Umbilical cord (tissue), 2 donors: ENCODE results near the gene HLA-DPA1. TPM values are rescaled to one million over a fixed set of nuclear protein-coding genes. Genes with fewer than 3 reads are reported as not detected.
A peak's percentile ranks its signal among the peaks of the same experiment; 100 is the strongest.

Experiments used
- DNase-seq: peaks from one replicate; pipeline ENCODE4 v3.0.0-alpha.2; 2015; ENCODE audit warnings: low spot score
- total RNA-seq: library from RNA; depleted of rRNA; stranded (reverse); fragments of >200 nt; gene quantifications from one replicate; pipeline ENCODE4 v1.2.3, GENCODE V29; 2014; ENCODE audit warnings: low replicate concordance; ENCODE audit not compliant: insufficient read depth

HLA-DPA1 gene
- total RNA-seq, 1 donor from 2014 or later: 24.8 TPM

DNA sequence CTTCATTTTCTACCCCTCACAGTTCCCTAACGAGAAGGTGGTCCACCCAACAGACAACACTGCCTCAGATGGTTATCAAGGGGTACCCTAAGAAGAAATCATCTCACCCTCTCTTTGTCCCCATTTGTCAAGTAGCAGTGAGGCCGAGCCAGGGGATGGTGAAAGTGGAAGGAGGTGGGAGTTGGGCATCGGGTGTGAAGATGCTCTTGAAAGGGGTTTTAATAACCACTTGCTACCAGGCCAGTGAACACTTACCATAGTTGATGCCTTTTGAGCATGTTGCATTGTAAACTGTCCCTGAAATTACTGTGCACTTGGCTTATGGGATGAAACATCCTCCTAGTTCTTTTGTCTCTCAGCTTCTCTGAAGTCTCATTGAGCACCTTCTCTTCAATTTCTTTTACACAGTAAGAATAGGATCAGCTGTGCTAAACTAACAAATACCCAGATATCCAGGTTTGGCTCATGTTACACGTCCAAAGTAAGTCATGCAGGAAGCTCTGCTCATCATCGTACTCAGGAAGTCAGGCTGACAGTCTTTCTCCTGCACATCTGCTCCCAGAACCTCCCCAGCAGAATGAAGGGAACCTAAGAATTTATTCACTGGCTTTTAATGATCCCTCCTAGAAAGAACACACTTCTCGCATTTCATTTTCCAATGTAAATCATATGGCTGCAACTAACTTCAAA lies 15.6 kb upstream of the HLA-DPA1 start:
- no peak for DNase-seq

GRCh38 chr6:33088258-33088930 lies 14.9 kb upstream of the HLA-DPA1 start:
- DNase-seq: no peak

- DNase-seq: no peak
Measured at GRCh38 chr6:33085627-33086026, 12.2 kb upstream of the HLA-DPA1 start.

GRCh38 chr6:33082702-33083101 lies 9.3 kb upstream of the HLA-DPA1 start:
- DNase-seq: peak; percentile 12

DNA sequence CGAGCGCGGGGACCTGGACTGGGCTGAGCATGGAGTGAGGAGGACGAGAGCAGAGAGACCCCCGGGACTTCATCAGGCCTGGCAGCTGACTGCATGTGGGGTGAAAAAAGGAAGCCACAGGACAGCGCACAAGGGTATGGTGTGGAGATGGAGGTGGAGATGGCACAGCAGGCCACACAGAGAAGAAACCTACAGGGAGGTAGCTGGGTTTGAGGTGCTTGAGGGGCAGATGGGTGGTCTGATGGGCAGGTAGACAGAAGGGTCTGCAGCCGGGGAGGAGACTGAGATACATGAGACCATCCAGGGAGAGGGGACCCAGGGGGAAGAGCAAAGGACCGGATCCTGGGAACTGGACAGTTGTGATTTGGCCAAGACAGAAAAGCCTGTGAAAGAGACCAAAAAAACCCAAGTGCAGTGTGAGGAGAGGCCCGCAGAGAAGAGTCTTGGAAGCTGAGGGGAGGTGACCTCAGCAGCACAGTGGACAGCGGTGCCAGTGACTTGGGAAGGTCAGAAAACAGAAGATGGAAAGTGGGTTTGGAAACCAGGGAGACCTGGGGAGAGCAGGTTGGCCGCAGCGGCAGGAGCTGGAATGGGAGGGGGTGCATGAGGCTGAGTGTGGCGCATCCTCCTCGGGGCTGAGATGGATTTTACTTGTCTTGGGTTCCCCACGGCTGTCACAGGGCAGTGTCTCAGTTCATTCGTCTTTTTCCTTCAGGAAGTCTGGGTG lies 7.8 kb upstream of the HLA-DPA1 start:
- DNase-seq: no peak

DNA sequence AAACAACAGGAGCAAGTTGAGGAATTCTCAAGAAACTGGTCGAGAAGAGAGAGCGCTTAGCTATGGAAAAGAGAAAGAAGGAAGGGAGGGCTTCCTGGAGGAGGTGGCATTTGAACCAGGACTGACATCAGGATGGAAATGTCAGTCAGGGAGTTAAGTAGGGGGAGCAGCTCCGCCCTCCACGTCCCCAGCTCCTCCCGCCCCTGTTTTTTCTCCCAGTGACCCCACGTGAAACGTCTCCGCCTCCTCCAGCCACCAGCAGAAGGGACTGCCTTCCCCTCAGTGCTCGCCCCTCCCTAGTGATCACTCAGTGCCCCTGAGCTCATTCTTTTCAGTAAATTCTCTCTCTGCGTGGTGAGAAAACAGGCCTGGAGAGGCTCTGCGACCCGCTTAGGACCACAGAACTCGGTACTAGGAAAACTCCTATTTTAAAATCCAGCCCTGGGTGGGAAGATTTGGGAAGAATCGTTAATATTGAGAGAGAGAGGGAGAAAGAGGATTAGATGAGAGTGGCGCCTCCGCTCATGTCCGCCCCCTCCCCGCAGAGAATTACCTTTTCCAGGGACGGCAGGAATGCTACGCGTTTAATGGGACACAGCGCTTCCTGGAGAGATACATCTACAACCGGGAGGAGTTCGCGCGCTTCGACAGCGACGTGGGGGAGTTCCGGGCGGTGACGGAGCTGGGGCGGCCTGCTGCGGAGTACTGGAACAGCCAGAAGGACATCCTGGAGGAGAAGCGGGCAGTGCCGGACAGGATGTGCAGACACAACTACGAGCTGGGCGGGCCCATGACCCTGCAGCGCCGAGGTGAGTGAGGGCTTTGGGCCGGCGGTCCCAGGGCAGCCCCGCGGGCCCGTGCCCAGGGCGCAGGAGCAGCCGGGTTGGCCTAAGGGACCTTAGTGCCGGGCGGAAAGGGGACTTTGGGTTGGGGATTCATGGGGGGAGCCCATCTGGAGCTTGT lies 7.0 kb upstream of the HLA-DPA1 start:
- DNase-seq: peak; percentile 69

GRCh38 chr6:33079580-33079979 lies 6.1 kb upstream of the HLA-DPA1 start:
- no peak for DNase-seq

DNA sequence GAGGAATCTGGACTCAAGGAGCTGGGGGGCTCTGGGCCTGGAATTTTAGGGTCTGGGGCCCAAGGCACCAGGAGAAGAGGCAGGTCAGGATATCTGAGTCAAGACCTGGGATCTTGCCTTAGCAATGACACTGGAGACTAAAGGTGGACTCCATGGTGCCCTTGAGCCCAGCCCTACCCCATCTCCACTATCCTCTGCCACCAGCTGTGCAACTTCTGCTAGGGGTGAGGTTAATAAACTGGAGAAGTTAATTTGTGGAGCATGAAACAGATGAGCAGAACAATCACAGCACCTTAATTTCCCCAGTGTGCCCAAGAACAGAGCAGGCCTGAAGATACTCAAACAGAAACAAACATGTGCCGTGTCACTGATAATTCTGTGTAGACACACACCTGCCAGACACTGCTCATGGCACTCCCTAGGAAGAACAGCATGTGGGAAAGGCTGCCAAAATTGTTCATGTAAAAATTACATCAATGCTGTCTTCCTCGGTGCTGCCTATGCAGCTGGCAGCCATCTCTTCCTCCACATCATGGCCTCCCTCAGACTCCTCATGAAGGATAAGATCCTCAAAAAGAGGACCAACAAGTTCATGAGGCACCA lies 5.6 kb upstream of the HLA-DPA1 start:
- DNase-seq: no peak

DNA sequence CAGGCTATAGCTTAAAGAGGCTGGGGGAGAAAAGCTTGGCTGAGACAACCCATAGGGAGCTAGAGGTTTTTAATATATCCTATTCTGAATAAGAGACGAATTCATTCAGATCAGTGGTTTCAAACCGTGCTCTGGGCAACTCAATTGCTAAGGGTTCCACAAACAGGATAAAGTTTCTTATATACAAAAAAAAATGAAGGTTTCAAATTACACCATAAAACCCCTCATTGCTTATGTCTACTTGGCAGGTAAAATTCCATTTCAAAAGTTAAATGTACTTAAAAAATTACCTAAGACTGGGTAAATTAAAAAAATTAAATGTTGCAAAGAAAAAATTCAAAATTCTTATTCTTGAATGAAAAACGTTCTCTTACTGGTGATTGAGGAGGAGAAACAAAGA lies 5.0 kb upstream of the HLA-DPA1 start:
- no peak for DNase-seq

GRCh38 chr6:33077908-33078307 lies 4.5 kb upstream of the HLA-DPA1 start:
- DNase-seq: no peak

DNA sequence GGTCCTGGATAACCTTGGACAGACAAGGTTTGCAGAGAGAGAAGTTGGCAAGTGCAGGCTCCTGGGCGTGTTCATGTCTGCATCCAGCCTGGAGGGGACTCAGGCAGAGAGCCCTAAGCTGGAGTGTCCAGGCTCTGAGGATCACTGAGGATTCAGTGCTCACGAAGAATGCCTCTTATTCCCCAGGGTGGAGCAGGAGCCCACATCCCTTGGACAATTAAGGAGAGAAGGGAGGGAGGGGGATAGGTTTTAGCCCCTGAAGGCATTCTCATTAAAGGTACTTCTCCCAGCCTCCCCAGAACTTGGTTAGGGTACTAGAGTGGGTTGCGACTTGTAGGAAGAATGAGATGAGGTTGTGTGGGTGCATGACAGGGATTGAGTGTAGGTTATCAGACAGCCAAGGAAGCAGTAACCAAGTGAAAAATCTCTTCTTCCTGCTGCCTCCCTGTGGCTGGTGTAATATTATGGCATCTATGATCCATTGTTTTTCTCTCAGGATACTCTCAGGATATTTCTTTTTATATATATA lies 3.0 kb upstream of the HLA-DPA1 start:
- DNase-seq: no peak

GRCh38 chr6:33075568-33076405 lies 2.3 kb upstream of the HLA-DPA1 start, which contains the start of gene HLA-DPB1:
Gene HLA-DPB1, plus strand, starts transcription at chr6:33075990. Its CDS starts 52 bp downstream, at chr6:33076042.
- peak; percentile 75 for DNase-seq

GRCh38 chr6:33075208-33075567 lies 1.7 kb upstream of the HLA-DPA1 start:
- no peak for DNase-seq

DNA sequence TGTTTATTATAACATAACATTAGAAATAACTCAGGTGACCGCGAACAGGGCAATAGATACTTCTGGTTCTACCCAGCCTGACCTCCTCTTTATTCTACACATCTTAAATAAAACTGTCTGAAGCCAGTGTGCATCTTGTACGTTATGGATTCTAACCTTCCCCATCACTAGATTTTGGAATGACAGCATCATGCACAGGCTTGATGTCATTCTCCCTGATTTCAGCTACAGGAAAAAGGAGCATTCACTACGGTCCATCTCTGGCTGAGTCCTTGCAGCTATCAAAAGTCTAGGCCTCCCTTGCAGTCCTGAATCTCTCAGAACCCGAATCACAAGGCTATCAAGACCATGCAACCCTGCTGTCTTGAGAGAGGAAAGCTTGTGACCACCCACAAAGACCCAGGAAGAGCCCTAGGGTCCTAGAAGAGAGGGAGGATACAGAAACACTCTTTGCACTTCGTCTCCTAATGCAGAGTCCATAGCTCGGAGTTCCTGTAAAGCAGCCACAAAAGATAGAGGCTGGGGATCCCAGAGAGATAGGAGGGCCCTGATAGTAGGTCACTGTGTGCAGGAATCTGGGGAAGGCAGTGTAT lies 845 bp downstream of the HLA-DPA1 start:
- no peak for DNase-seq

DNA sequence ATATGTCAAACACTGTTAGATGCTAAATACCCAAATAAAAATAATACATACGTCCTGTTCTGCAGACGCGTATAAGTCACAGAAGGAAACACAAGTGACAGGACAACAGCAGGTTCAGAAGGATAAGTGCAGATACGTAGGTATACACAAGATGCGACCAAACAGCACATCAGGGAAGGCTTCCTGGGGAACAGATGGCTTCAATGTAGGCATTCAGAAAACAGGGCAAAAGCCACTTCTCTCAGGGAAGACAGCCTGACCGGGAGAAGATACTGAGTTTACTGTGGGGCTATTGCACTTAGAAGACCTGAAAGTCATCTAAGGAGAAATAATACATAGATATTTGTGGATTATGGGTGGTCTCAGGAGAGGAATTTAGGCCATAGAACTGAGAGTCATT lies 1.9 kb downstream of the HLA-DPA1 start:
- DNase-seq: no peak

DNA sequence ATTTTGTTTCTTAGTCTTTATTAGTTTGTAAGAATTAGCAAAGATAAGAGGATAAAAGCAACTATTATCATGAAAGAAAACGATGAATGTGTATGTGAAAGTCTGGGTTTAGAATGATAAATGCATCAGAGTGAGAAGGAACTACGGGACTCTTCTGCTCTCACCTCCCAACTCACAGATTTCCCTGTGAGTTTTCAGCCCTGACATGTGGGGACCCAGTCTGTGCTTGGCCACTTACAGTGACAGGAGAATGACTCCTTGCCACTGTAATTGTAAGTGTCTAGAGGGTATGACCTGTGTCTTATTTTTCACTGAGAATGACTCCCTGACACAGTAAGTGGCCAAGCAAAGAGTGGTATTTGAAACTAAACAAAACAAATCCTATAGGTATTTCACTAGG lies 2.5 kb downstream of the HLA-DPA1 start:
- DNase-seq: no peak

GRCh38 chr6:33069021-33069738 lies 4.3 kb downstream of the HLA-DPA1 start:
- no peak for DNase-seq

- DNase-seq: no peak
Measured at GRCh38 chr6:33066917-33067521, 6.4 kb downstream of the HLA-DPA1 start.
